GM12873 (cell line): Measurements from ENCODE around the gene RAB3A.
A peak's percentile ranks its signal among the peaks of the same experiment; 100 is the strongest.

Source experiments
- TF ChIP-seq, protein P1 (sequence below): IDR thresholded peaks from 2 replicates; pipeline ENCODE4 v1.5.1; 2012; ENCODE audit warnings: low read depth, mild to moderate bottlenecking, moderate library complexity, low read length, control low read depth; ENCODE audit not compliant: insufficient read depth; ENCODE audit errors: missing control alignments

RAB3A gene

DNA sequence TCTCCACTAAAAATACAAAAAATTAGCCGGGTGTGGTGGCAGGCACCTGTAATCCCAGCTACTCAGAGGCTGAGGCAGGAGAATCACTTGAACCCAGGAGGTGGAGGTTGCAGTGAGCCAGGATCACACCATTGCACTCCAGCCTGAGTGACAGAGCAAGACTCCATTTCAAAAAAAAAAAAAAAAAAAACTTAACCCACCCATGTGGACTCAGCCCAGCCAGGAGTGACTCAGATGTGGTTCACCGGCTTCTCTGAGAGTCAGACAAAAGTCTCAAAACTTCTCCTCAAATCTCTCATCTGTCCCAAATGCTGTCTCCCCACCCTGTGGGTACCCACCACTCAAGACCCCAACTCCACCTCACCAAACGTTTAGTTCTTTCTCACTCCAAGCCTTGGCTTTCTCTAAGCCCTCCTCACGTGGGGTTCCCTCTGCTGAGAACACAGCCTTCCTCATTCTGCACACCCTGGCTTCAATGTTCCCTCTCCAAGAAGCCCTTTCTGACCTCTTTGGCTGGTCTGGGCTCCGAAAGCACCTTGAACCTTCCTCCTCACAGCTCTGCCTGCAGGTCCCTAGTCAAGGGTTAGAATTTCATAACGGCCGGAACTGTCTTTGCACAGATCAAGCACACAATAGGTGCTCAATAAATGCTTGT is 11.1 kb upstream of the RAB3A start:
- TF ChIP-seq, protein P1, sequence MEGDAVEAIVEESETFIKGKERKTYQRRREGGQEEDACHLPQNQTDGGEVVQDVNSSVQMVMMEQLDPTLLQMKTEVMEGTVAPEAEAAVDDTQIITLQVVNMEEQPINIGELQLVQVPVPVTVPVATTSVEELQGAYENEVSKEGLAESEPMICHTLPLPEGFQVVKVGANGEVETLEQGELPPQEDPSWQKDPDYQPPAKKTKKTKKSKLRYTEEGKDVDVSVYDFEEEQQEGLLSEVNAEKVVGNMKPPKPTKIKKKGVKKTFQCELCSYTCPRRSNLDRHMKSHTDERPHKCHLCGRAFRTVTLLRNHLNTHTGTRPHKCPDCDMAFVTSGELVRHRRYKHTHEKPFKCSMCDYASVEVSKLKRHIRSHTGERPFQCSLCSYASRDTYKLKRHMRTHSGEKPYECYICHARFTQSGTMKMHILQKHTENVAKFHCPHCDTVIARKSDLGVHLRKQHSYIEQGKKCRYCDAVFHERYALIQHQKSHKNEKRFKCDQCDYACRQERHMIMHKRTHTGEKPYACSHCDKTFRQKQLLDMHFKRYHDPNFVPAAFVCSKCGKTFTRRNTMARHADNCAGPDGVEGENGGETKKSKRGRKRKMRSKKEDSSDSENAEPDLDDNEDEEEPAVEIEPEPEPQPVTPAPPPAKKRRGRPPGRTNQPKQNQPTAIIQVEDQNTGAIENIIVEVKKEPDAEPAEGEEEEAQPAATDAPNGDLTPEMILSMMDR: no peak

DNA sequence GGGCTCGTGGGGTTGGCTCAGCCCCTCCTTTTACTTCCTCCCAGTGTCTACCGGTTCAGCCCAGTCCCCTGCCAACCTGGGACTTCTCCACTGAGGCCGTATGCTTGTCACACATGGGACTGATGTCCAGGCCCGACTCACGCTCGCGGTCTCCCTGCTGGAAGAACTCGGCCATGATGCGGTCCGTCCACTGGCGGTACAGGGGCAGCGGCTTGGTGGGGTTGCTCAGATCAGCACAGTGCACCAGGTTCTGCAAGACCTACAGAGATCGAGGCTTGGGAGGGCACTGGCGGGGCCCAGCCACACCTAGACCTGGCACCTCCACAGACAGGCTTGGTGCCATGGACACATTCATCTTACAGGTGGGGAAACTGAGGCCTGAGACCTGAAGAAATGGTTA is 7.8 kb upstream of the RAB3A start:
- TF ChIP-seq, protein P1: no peak

DNA sequence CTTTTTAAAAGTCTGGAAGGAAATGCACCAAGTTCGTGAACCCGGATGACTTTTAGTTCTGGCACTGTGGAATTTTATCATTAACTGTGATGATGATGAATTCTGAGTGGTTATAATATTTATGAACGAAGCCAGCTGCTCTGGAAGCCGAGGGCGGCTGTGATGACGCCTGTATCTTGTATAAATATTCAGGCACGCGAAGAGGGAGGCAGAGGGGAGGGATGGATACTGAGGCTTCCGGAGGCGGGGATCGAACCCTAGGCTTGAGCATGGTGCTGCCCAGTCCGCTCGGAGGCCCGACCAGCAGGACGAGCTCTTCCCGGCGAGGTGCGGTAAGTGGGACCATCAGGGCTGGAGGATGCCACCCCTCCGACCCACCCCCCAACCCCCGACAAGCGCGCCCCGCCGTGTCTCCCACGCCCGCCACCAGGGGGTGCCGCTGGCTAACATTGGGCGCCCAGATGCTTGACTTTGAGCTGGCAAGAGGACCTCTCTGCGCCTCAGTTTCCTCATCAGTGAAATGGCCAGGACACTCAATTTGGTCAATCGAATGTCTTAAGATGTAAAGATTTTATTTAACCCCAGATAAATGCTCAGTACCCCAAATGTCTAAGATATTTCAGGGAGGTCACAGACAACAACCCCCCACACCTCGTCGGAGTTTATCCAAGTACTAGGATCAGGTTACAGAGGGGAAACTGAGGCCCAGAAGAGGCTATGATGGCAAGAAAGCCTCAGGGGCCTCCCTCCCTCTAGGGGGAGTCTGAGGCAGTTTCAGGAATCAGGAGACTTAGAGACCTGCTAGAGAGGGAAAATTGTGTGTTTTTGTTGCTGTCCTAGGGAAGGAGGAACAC is 4.5 kb upstream of the RAB3A start:
- TF ChIP-seq, protein P1: peak; percentile 70

DNA sequence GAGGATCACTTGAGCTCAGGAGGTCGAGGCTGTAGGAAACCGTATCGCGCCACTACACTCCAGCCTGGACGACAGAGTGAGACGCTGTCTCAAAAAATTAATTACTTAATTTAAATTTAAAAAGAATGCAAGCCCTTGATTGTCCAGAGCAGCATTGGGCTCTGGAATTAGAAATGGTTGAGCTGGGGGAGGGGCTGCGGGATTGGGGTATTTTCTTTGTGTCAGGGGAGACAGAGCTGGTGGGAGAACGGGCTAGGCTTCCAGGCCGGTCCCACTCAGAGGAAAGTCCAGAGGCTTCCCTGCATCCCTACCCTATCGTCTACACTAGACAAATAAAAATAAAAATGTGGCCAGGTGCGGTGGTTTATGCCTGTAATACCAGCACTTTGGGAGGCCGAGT is 2.2 kb upstream of the RAB3A start:
- TF ChIP-seq, protein P1: no peak

DNA sequence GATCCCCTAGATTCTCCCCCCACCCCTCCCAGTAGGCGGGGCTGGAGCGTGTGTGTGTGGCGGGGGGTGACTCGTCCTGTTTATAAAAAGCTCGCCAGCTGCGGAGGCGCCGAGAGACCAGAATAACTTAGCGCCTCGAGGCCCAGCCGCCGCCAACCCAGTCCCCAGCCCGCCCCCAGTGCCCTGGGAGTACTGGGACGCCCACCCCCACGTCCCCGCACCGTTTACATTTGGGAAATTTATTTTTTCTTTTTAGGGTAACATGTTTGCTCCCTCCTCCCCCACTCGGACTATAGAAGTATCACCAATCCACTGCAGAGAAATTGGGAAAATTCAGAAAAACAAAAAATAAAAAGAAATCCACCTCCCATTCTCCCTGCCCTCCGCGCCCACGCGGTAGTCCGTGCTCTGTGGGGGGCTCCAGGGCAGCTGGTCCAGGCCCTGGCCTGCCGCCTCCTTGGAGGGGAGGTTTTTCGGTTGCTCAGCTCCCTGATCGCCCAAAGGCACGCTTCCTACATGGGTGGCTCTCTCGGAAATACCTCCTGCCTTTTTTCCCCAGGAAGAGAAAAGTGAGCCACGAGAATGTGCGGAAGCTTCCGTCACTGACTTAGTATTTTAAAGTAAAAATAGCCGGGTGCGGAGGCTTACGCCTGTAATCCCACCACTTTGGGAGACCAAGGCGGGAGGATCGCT is 1.5 kb upstream of the RAB3A start:
- TF ChIP-seq, protein P1: no peak

DNA sequence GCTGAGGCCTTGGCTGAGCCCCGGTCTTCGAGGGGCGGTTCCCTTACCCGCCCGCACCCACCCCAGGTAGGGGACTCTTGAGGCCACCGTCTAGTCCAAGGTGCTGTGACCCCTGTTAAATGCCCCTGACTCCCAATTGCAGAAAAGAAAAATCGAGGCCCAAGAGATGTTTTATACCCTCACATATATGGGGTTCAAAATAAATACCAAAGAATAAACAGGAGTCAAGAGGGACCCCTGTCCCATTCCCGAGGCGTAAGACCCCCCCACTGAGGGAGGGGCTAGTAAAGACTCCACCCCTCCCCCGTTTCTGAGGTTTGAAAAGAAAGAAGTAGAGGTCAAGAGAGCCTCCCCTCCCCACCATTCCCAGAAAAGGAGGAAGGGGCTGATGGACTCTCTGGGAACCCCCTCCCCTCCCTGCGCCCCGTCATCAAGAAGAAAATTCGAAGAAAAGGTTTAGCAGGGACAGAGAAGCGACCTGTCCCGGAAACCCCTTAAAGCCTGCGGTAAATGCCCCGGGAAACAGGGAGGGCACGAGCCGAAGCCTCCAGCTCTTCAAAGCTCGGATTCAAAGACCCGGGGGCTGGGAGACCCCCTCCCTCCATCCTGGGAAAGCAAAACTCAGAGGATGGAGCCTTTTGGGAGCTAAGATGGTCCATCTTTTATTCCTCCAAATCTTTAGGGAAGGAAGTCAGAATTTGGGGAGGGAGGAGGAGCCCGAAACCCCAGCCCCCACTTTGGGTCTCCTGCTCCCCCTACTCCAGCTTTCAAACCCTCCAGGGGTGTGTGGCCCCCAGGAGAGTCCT is 755 bp upstream of the RAB3A start:
- TF ChIP-seq, protein P1: no peak
